Measurements from ENCODE around the gene KRT31. TPM values are rescaled to one million over a fixed set of nuclear protein-coding genes. Genes with fewer than 3 reads are reported as not detected.

KRT31 gene
- not detected in 2 replicates for total RNA-seq

GRCh38 chr17:41396996-41397660 is at the start of gene KRT31:
Gene KRT31, minus strand, starts transcription at chr17:41397608. Its CDS starts 69 bp downstream, at chr17:41397539.

GRCh38 chr17:41440531-41441033 is 43.2 kb upstream of the KRT31 start, which contains the start of gene KRT38:
Gene KRT38, minus strand, starts transcription at chr17:41440983. Its CDS starts 62 bp downstream, at chr17:41440921.

DNA sequence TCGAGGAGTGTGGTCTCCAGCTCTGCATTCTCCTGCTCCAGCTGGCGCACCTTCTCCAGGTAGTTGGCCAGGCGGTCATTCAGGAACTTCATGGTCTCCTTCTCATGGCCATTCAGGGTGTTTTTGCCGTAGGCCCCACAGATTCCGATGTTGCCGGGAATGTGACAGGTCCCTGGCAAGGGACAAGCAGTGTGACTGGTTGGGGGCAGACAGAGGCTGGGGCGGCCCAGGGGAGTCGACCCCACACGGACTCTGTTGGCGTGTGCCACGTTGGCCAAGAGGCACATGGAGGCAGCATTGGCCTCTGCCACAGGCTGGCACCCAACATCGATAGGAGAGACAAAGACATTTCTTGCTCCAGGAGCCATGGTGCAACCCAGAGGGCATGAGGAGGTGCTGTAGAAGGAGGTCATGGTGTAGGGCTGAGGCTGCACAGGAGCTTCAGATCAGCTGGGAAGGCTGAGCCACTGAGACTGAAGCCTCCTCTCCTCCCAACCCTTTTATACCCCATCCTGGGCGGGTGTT is 26.8 kb upstream of the KRT31 start, which contains the start of gene KRT37:
Gene KRT37 (minus strand): TSS at position 475 of the 525 bp plus-strand sequence. CDS start 62 bp downstream, at position 413.

DNA sequence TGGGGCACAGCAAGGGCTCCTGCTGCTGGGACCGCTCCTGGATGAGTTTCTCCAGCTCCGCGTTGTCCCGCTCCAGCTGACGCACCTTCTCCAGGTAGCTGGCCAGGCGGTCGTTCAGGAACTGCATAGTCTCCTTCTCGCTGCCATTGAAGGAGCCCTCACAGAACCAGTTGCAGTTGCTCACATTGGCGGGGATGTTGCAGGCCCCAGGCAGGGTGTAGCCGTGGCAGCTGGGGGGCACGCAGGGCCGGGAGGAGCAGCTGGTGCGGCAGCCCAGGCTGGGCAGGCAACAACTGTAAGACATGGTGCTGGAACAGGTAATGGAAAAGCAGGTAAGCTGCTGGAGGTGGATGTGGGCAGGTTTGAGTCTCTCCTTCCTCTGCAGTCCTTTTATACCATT is 15.5 kb downstream of the KRT31 start, which contains the start of gene KRT34:
Gene KRT34 (minus strand): TSS at position 364 of the 400 bp plus-strand sequence. CDS start 60 bp downstream, at position 304.

GRCh38 chr17:41369713-41370112 is 27.7 kb downstream of the KRT31 start, which contains the start of gene KRT33B:
Gene KRT33B, minus strand, starts transcription at chr17:41369813. Its CDS starts 63 bp downstream, at chr17:41369750.

GRCh38 chr17:41350381-41350878 is 47.0 kb downstream of the KRT31 start, which contains the start of gene KRT33A:
Gene KRT33A, minus strand, starts transcription at chr17:41350828. Its CDS starts 61 bp downstream, at chr17:41350767.

Other genes starting within 250 kb of the KRT31 start
- not detected in 2 replicates for gene KRTAP4-5, start 247.8 kb downstream of the KRT31 start, total RNA-seq
- gene KRTAP4-4, start 236.9 kb downstream of the KRT31 start, total RNA-seq, result not detected in 2 replicates
- gene KRTAP4-3, start 229.4 kb downstream of the KRT31 start, total RNA-seq, result not detected in 2 replicates
- gene KRTAP4-2, start 219.4 kb downstream of the KRT31 start, total RNA-seq, result not detected in 2 replicates
- not detected in 2 replicates for gene KRTAP4-1, start 212.7 kb downstream of the KRT31 start, total RNA-seq
- not detected in 2 replicates for gene KRTAP9-1, start 207.7 kb downstream of the KRT31 start, total RNA-seq
- not detected in 2 replicates for gene KRTAP9-2, start 171.0 kb downstream of the KRT31 start, total RNA-seq
- not detected in 2 replicates for gene KRTAP9-3, start 165.2 kb downstream of the KRT31 start, total RNA-seq
- not detected in 2 replicates for gene KRTAP9-8, start 159.6 kb downstream of the KRT31 start, total RNA-seq
- gene KRTAP9-4, start 147.9 kb downstream of the KRT31 start, total RNA-seq, result not detected in 2 replicates
- gene KRTAP9-9, start 142.2 kb downstream of the KRT31 start, total RNA-seq, result not detected in 2 replicates
- not detected in 2 replicates for gene KRTAP9-6, start 132.2 kb downstream of the KRT31 start, total RNA-seq
- not detected in 2 replicates for gene KRTAP9-7, start 121.9 kb downstream of the KRT31 start, total RNA-seq
- gene KRTAP29-1, start 94.8 kb downstream of the KRT31 start, total RNA-seq, result not detected in 2 replicates
- gene KRTAP16-1, start 88.3 kb downstream of the KRT31 start, total RNA-seq, result not detected in 2 replicates
- not detected in 2 replicates for gene KRTAP17-1, start 81.9 kb downstream of the KRT31 start, total RNA-seq
- gene KRT33A, start 46.8 kb downstream of the KRT31 start, total RNA-seq, result not detected in 2 replicates
- gene KRT33B, start 27.8 kb downstream of the KRT31 start, total RNA-seq, result not detected in 2 replicates
- not detected in 2 replicates for gene KRT34, start 15.3 kb downstream of the KRT31 start, total RNA-seq
- not detected in 2 replicates for gene KRT37, start 27.0 kb upstream of the KRT31 start, total RNA-seq
- not detected in 2 replicates for gene KRT38, start 43.4 kb upstream of the KRT31 start, total RNA-seq
- gene KRT32, start 69.8 kb upstream of the KRT31 start, total RNA-seq, result not detected in 2 replicates
- not detected in 2 replicates for gene KRT35, start 83.5 kb upstream of the KRT31 start, total RNA-seq
- gene KRT36, start 92.3 kb upstream of the KRT31 start, total RNA-seq, result not detected in 2 replicates
- gene KRT13, start 108.0 kb upstream of the KRT31 start, total RNA-seq, result 0.75 TPM in 1 of 2 replicates, not detected in the other
- 0.59 TPM in 1 of 2 replicates, not detected in the other for gene KRT15, start 121.3 kb upstream of the KRT31 start, total RNA-seq
- gene KRT19, start 130.7 kb upstream of the KRT31 start, total RNA-seq, result 22.6 and 32.1 TPM in 2 replicates
- not detected in 2 replicates for gene KRT9, start 174.5 kb upstream of the KRT31 start, total RNA-seq
- gene KRT14, start 189.3 kb upstream of the KRT31 start, total RNA-seq, result 0.34 TPM in 1 of 2 replicates, not detected in the other
- not detected in 2 replicates for gene KRT16, start 215.2 kb upstream of the KRT31 start, total RNA-seq
- gene KRT17, start 227.0 kb upstream of the KRT31 start, total RNA-seq, result 7.1 and 9.5 TPM in 2 replicates